GM19468 (cell line): ENCODE data around the gene FCRL2.

Experiments
- ATAC-seq: cut with Tn5 transposase; IDR thresholded peaks from one replicate; pipeline ENCODE4 v1.9.1; 2021; ENCODE audit warnings: mild to moderate bottlenecking, moderate library complexity, moderate number of reproducible peaks; ENCODE audit not compliant: unreplicated experiment; ENCODE audit errors: extremely low read depth

The FCRL2 gene, protein sequence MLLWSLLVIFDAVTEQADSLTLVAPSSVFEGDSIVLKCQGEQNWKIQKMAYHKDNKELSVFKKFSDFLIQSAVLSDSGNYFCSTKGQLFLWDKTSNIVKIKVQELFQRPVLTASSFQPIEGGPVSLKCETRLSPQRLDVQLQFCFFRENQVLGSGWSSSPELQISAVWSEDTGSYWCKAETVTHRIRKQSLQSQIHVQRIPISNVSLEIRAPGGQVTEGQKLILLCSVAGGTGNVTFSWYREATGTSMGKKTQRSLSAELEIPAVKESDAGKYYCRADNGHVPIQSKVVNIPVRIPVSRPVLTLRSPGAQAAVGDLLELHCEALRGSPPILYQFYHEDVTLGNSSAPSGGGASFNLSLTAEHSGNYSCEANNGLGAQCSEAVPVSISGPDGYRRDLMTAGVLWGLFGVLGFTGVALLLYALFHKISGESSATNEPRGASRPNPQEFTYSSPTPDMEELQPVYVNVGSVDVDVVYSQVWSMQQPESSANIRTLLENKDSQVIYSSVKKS

DNA sequence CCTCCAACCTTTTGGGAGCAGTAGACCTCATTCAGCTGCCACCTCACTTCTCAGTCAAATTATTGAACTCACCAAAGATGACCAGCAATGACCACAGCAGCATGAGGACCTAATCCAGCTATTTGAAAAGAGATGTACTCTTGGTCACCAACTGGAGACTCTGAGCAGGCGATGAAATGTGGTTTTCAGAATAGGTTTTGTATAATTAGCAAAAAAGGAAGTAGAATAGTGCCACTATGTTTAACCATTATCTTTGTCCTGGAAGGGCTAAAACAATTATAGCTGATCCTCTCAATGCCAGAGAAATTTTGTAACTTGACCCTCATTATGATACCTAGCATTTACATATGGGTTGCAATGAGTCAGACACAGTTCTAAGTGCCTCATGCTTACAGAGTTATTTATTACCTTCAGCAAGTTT lies at the start of gene FCRL2:
TSS of gene FCRL2 (minus strand) at position 162 of the 421 bp plus-strand sequence. CDS start at position 103, 59 bp downstream.
- peak; percentile 36 for ATAC-seq

GRCh38 chr1:157820299-157820698 lies 43.4 kb upstream of the FCRL2 start:
- ATAC-seq = no peak

- no peak for ATAC-seq
Measured at GRCh38 chr1:157819896-157820295, 43.0 kb upstream of the FCRL2 start, which contains the start of gene FCRL1. Gene FCRL1, minus strand, starts transcription at chr1:157820120. Its CDS starts 83 bp downstream, at chr1:157820037.

GRCh38 chr1:157819215-157819614 lies 42.3 kb upstream of the FCRL2 start:
- ATAC-seq = no peak

GRCh38 chr1:157813269-157813668 lies 36.3 kb upstream of the FCRL2 start:
- no peak for ATAC-seq

- ATAC-seq = peak; percentile 69
Measured at GRCh38 chr1:157806431-157807149, 29.7 kb upstream of the FCRL2 start.

GRCh38 chr1:157803851-157804250 lies 26.9 kb upstream of the FCRL2 start:
- ATAC-seq = no peak

GRCh38 chr1:157799996-157800395 lies 23.1 kb upstream of the FCRL2 start:
- no peak for ATAC-seq

GRCh38 chr1:157798211-157798610 lies 21.3 kb upstream of the FCRL2 start:
- no peak for ATAC-seq

DNA sequence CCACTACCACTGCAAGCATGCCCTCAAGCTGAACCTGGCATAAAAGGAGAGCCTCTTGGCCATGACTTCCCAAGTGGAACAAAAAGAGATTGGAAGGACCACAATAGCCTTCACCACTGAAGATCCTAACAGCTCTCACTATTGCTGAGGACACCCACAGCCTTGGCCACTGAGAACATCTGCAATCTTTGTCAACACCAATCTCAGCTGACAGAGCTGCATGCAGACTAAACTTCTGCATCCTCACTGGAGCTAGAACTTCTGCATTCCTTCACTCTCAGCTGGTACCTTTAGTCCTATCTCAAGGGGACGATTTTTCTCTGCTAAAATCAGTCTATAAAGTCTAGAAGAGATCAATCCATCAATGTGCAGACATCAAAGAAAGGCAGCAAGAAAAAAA lies 8.3 kb upstream of the FCRL2 start:
- ATAC-seq = no peak

GRCh38 chr1:157784801-157785200 lies 7.9 kb upstream of the FCRL2 start:
- no peak for ATAC-seq

DNA sequence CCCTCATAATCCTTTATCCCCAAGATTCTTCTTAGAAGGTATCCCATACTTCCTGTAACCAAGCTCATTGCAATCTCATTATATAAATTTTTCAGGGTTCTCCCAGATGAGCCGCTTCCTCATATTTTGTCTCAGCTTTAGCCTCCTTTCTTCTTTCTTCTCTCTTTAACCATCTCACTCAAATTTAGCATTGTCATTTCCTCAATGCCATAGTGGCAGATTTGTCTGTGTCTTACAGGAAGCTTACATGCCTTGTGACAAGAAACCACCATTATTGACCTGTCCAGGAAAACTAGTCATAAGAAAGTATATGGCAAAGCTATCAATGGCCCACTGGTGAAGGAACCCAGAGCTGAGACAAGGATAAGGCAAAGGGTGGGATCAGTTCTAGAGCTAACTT lies 6.0 kb upstream of the FCRL2 start:
- ATAC-seq = no peak

DNA sequence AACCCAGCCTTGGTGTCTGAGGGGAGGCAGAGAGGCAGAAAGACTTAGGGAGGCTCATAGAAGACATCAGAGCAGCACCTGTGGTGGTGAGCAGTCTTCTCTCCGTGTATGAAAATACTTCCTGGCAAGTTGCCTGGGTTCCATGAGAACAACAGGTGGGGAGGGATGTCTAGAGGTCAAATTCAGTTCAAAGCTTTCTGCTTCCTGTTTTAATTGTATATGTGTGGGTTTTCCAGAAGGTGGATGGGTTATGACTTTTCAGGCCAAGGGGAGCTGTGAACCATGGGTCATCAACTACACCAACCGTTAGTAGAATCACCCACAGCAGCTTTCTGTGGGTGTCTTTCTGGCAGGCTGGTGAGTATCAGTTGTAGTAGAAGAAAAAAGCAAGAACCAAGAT lies 4.1 kb upstream of the FCRL2 start:
- no peak for ATAC-seq

- ATAC-seq = no peak
Measured at GRCh38 chr1:157775101-157775870, 1.6 kb downstream of the FCRL2 start.

DNA sequence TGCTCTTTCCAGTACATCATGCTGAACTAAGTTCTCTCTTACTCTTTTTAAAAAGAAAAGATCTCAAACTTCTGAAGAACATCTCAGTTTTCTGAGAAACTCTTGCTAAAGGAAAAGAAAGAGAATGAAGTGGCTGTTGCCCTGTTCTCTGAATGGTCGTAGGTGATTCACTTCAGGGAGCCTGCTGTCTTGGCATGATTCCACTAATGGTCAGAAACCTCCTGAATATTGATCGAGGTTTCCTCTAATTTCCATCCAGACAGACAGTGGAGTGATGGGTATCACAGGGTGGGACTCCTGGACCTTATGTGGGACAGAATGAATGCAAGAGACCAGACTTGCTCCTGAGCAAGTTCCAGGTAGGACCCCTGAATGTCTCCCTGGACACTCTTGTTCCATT lies 2.5 kb downstream of the FCRL2 start:
- no peak for ATAC-seq

GRCh38 chr1:157773493-157774350 lies 3.2 kb downstream of the FCRL2 start:
- ATAC-seq = peak; percentile 26

DNA sequence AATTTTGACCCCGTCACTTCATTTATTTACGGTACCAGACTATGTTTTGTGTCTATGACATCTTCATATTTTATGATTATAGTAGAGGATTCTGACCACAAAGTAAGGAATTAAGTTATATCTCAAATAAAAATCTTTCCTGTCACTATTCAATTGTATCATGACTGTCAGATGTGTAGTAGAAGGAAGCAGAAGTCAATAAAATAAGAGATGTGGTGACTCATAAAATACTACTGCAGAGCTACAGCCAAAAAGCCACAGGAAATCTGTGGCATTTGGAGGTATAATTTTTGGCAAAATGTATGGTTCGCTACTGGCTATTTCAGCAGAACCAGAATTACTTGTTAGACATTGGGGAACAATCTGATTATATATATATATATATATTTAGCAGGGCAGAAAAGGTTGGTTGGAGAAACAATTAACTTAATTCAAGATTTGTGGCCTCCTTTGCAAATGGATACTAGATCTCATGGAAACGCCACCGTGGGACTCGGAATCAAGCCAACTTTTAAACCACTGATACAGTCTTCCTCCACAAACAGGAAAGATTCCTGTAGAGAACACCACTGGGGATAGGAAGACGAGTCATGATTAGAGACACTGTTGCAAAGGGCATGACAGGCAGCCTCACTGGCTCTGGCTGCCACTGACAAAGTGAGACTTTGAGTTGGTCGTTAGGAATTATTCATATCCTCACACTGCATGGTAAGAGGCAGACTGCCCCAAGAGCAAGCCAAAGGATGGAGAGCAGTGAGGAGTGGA lies 5.1 kb downstream of the FCRL2 start:
- no peak for ATAC-seq

DNA sequence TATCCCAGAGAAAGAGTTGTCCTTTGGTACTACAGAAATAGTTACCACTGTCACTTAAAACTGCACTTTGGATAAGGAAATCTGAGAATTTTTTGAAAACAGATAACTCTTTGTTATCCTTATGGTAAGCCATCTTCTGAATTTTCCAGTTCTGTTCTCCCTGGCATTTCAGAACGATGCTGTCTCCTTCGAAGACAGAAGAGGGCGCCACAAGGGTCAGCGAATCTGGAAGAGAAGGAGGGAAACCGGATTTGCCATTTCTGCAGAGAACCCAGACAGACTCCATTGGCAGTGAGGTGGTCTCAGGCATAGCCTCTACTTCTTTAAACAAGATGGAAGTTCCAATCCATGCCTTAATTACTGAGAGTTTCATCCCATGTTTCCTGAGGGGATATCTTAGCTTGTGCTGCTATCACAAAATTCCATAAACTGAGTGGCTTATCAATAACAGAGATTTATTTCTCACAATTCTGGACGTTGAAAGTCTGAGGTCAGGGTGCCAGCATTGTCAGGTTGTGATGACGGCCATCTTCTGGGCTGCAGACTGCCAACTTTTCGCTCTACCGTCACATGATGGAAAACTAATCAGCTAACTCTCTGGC lies 6.4 kb downstream of the FCRL2 start:
- no peak for ATAC-seq
